Karpas-422 (cell line): ENCODE results near the gene NATD1. TPM values are rescaled to one million over a fixed set of nuclear protein-coding genes. Genes with fewer than 3 reads are reported as not detected.

Source experiments
- small RNA-seq: library from RNA; depleted of rRNA; stranded (forward); fragments of <200 nt; gene quantifications from one replicate; pipeline ENCODE3, GENCODE V24; 2014
- total RNA-seq: library from RNA; depleted of rRNA; stranded (reverse); fragments of >200 nt; shearing (Covaris generic); gene quantifications from 2 replicates; pipeline ENCODE4 v1.2.3, GENCODE V29; 2014; ENCODE audit warnings: low replicate concordance; rRNA removed

NATD1 gene
- total RNA-seq, 1 experiment from 2014 or later: 0.45 TPM

Small RNA genes lying within 50 kb of the gene (small RNA-seq; reads per million reads assigned to genes)
- not detected for gene RN7SL426P

Other genes with a start within 250 kb of the NATD1 start
- gene USP22, start 210.4 kb downstream of the NATD1 start, total RNA-seq: 133 and 149 TPM in 2 replicates
- 2.2 and 4.0 TPM in 2 replicates for gene DHRS7B, start 126.4 kb downstream of the NATD1 start, total RNA-seq
- gene TMEM11, start 39.2 kb downstream of the NATD1 start, total RNA-seq: 12.5 and 17.2 TPM in 2 replicates
- gene MAP2K3, start 31.3 kb upstream of the NATD1 start, total RNA-seq: 49.4 and 66.7 TPM in 2 replicates
- 0.22 and 1.1 TPM in 2 replicates for gene KCNJ12, start 122.9 kb upstream of the NATD1 start, total RNA-seq